ENCODE data around the gene PCNX4.
A peak's percentile ranks its signal among the peaks of the same experiment; 100 is the strongest.

PCNX4 gene

DNA sequence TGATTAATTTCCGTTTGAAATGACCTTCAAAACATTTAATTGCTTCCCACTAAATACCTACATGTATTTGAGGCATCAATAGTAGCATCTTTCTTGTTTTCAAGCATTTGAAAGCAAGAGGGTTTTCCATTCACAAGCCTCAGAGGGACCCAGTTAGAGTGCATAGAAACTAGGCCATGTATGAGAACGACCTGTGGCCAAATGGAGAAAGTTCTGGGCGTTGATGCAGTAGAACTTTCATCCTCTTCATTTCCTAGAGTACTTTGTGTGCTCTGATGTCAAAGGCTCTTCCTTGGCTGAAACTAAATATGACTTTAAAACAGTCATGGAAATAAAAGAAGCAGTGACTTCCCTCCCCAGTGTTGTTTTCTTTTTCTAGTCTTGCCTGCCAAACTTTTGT is 74.4 kb downstream of the PCNX4 start:
- Histone ChIP-seq H3K36me3 (replicated peaks) (no peaks in the 10 kb centered on the region), H3K4me3 (no peak overlapping the region), H3K9me3 (no peaks in the 10 kb centered on the region), H3K4me1 (peaks cover 13% of the 10 kb centered on the region), H3K27me3 (ENCODE audit: low read depth) (no peaks in the 10 kb centered on the region)
- no peak for DNase-seq (ENCODE audit: low spot score in 2 of 2)
- in situ Hi-C loops (cut with MboI; ENCODE audit: low sequenced_read_pairs), result loop anchor here (10.0 kb wide), 2 partner anchors 101 to 201 kb away; no protein-coding TSS in a partner anchor

DNA sequence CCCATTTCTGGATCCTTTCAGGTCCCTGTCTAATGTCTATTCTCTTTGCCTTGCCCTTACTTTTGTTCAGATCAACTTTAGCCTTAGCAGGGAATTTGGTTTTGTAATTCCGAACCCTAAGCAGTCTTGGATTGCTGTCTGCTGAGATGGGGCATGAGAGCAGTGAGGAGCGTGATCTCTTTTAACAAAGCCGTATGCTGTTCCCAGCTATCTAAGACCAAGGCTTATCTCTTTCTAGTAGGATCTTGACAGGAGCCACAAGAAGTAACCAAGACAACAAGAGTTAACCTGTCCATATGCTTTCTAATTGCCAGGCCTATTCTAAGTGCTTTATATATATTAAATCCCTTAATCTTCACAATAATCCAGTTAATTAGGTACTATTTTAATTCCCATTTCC is 78.0 kb downstream of the PCNX4 start:
- no peaks in the 10 kb centered on the region for H3K27me3 ChIP-seq (ENCODE audit: low read depth)
- DNase-seq (ENCODE audit: low spot score in 2 of 2), result no peak
- in situ Hi-C loops (cut with MboI; ENCODE audit: low sequenced_read_pairs), result loop anchor here (10.0 kb wide), 2 partner anchors 105 to 205 kb away; no protein-coding TSS in a partner anchor
- H3K36me3 ChIP-seq (replicated peaks), result no peaks in the 10 kb centered on the region
- no peaks in the 10 kb centered on the region for H3K9me3 ChIP-seq
- H3K4me1 ChIP-seq, result peaks cover 5% of the 10 kb centered on the region
- no peak overlapping the region for H3K4me3 ChIP-seq

DNA sequence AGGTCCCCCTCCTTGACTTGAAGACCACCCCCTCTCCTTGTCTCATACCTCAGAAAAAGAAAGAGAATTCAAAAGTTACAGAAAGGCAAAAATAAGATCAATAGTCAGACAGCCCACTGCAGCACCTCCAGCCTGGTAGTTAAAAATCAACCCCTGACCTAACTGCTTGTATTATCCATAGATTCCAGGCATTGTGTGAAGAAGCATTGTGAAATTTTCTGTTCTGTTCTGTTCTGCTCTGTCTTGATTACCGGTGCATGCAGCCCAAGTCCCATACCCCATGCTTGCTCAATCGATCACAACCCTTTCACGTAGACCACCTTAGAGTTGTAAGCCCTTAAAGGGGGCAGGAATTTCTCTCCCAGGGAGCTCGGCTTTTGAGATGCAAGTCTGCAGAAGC is 79.2 kb downstream of the PCNX4 start:
- Histone ChIP-seq H3K9me3 (no peaks in the 10 kb centered on the region), H3K36me3 (replicated peaks) (no peaks in the 10 kb centered on the region), H3K4me1 (no peaks in the 10 kb centered on the region; the same call in 1 of the 2 replicates), H3K4me3 (no peak overlapping the region), H3K27me3 (ENCODE audit: low read depth) (no peaks in the 10 kb centered on the region)
- in situ Hi-C loops (cut with MboI; ENCODE audit: low sequenced_read_pairs), result no loop called here
- no peak for DNase-seq (ENCODE audit: low spot score in 2 of 2)

DNA sequence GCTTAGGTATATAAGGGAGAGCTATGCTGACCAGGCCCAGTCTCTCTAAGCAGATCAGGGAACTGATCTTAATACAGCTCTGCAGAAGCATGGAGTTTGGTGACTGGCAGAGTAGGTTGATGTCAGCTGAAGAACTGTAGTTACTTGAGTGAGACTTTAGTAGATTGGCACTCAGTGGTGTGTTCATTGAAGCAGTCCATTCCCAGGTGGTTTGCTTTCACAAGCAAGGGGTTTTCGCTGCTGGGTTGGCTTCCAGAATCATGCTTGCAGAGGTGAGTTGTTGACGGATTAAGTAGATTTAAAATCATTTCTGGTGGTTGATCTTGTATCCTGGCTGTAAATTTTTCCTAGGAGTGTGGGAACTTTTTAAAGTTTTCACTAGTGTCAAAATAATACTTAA is 80.0 kb downstream of the PCNX4 start:
- H3K4me1 ChIP-seq, result no peaks in the 10 kb centered on the region
- in situ Hi-C loops (cut with MboI; ENCODE audit: low sequenced_read_pairs), result no loop called here
- H3K27me3 ChIP-seq (ENCODE audit: low read depth), result no peaks in the 10 kb centered on the region
- DNase-seq (ENCODE audit: low spot score in 2 of 2), result no peak
- H3K4me3 ChIP-seq, result no peak overlapping the region
- H3K36me3 ChIP-seq (replicated peaks), result no peaks in the 10 kb centered on the region
- no peaks in the 10 kb centered on the region for H3K9me3 ChIP-seq

DNA sequence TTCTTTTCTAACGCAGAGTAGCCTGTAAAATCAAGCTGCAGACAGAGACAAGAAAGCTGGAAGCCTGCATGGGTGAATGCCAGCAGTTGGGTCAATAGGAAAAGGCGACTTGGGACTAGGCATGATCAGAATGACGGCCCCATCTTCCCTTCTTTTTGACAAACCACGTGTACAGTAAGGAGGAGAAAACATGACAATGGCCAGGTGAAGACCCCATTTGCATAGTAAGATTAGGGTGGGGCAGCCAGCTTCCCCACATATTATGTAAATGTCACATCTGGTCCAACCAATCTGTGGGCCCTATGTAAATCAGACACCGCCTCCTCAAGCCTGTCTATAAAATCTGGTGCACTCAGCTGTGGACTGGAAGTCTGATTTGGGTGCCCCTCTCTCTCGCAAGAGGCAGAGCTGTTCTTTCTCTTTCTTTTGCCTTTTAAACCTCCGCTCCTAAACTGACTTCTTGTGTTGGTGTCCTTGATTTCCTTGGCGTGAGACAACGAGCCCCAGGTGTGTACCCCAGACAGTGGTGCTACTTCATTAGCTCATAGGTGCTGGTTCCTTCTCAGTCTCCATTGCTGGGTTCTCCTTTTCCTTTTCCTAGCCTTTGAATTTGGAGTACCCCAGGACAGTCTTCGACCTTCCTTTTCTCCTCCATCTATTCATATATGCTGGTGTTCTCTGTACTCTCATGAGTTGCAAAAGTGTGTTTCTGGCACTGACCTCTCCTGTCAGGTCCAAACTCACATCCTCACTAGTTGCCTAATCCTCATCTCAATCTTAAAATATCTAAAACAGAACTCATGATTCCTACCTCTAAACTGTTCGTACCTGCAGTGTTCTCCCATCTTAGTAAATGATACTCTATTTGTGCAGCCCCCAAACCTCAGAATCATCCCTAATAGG is 82.9 kb downstream of the PCNX4 start:
- no peaks in the 10 kb centered on the region for H3K9me3 ChIP-seq
- in situ Hi-C loops (cut with MboI; ENCODE audit: low sequenced_read_pairs), result loop anchor here (25.0 kb wide), 1 partner anchor 537 kb away; no protein-coding TSS in a partner anchor
- no peaks in the 10 kb centered on the region for H3K27me3 ChIP-seq (ENCODE audit: low read depth)
- no peaks in the 10 kb centered on the region for H3K4me1 ChIP-seq
- H3K36me3 ChIP-seq (replicated peaks), result no peaks in the 10 kb centered on the region
- H3K4me3 ChIP-seq, result no peak overlapping the region
- DNase-seq (ENCODE audit: low spot score in 2 of 2), result no peak

DNA sequence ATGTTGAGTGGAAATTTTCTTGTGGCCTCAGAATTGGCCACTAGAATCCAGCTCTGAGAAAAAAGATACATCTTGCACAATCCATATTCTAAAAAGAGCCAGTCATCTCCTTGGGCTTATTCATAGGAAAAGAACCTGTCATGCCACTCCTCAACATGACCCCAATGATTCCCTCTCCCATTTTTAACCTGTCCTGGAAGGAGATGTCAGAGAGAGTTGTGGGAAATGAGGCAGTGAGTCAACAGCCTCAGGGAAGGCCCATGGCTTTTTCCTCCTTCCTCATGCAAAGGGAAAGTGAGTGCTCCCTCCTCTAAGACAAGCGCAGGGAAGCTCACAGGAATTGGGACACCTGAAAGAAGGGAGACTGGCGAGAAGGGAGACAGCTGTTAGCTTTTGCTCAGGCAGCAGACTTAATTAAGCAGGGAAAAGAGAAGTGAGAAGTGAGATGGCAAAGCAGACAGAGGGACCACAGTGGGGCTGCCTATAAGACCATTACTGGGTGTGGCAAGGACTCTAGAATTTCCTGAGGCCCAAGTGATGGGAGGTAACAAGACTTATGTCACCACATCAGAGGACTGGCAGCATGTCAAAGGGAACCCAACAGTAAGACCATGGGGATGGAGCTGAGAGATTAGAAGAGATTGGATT is 83.7 kb downstream of the PCNX4 start:
- Histone ChIP-seq H3K4me3 (no peak overlapping the region), H3K4me1 (no peaks in the 10 kb centered on the region), H3K9me3 (no peaks in the 10 kb centered on the region), H3K27me3 (ENCODE audit: low read depth) (no peaks in the 10 kb centered on the region), H3K36me3 (replicated peaks) (no peaks in the 10 kb centered on the region)
- in situ Hi-C loops (cut with MboI; ENCODE audit: low sequenced_read_pairs), result loop anchor here (25.0 kb wide), 1 partner anchor 538 kb away; no protein-coding TSS in a partner anchor
- no peak for DNase-seq (ENCODE audit: low spot score in 2 of 2)

DNA sequence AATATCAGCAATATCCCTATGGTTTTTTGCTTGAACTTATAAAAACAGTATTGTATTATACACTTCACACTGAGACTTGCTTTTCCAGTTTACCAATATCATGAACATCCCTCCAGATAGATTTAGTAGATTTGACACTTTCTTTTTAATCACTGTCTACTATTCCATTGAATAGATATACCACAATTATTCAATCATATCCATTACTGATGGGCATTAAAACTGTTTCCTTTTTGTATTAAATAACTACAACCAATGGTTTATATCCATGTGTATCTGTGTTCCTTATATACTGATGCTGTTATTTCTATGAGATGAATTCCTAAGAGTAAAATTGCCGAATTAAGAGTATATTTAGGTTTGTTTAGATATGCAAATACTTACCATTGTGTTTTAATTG is 86.4 kb downstream of the PCNX4 start:
- no peaks in the 10 kb centered on the region for H3K27me3 ChIP-seq (ENCODE audit: low read depth)
- in situ Hi-C loops (cut with MboI; ENCODE audit: low sequenced_read_pairs), result loop anchor here (25.0 kb wide), 1 partner anchor 541 kb away; no protein-coding TSS in a partner anchor
- no peaks in the 10 kb centered on the region for H3K36me3 ChIP-seq (replicated peaks)
- H3K9me3 ChIP-seq, result no peaks in the 10 kb centered on the region
- no peak for DNase-seq (ENCODE audit: low spot score in 2 of 2)
- H3K4me1 ChIP-seq, result no peaks in the 10 kb centered on the region
- no peak overlapping the region for H3K4me3 ChIP-seq

DNA sequence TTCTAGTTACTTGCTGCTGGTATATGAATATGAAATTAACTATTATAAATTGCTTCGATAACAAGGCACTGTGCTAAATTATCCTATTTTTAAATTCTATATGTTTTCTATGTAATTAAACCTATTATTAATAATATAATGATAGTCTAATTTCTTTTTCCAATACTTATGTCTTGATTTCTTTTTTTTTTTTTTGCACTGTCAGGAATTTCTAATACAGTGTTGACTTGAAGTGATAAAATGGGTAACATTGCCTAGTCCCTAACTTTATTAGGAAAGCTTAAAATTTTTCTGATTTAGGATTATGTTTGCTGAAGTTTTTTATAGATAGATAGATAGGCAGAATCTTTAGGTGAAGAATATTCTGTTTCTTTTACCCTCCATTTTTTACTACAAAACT is 87.1 kb downstream of the PCNX4 start:
- Histone ChIP-seq H3K4me1 (no peaks in the 10 kb centered on the region), H3K4me3 (no peak overlapping the region), H3K9me3 (no peaks in the 10 kb centered on the region), H3K27me3 (ENCODE audit: low read depth) (no peaks in the 10 kb centered on the region), H3K36me3 (replicated peaks) (no peaks in the 10 kb centered on the region)
- in situ Hi-C loops (cut with MboI; ENCODE audit: low sequenced_read_pairs), result loop anchor here (25.0 kb wide), 1 partner anchor 542 kb away; no protein-coding TSS in a partner anchor
- no peak for DNase-seq (ENCODE audit: low spot score in 2 of 2)

DNA sequence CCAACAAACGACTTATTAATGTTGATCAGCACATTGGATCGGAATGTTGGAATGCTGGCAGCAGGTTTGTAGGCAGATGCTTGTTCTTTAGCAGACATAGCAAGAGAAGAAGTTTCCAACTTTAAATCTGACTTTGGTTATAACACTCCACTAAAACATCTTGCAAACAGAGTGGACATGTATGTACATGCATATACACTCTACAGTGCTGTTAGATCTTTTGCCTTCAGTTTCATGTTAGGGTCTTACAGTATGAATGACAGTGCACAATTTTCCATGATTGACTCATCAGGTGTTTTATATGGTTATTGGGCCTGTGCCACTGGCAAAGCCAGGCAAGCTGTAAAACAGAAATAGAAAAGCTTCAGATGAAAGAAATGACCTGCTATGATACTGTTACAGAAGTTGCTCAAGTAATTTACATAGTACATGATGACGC is 87.7 kb downstream of the PCNX4 start:
- H3K27me3 ChIP-seq (ENCODE audit: low read depth), result no peaks in the 10 kb centered on the region
- H3K4me3 ChIP-seq, result no peak overlapping the region
- no peaks in the 10 kb centered on the region for H3K36me3 ChIP-seq (replicated peaks)
- no peaks in the 10 kb centered on the region for H3K4me1 ChIP-seq
- no peaks in the 10 kb centered on the region for H3K9me3 ChIP-seq
- DNase-seq (ENCODE audit: low spot score in 2 of 2), result no peak
- in situ Hi-C loops (cut with MboI; ENCODE audit: low sequenced_read_pairs), result loop anchor here (25.0 kb wide), 1 partner anchor 542 kb away; no protein-coding TSS in a partner anchor

DNA sequence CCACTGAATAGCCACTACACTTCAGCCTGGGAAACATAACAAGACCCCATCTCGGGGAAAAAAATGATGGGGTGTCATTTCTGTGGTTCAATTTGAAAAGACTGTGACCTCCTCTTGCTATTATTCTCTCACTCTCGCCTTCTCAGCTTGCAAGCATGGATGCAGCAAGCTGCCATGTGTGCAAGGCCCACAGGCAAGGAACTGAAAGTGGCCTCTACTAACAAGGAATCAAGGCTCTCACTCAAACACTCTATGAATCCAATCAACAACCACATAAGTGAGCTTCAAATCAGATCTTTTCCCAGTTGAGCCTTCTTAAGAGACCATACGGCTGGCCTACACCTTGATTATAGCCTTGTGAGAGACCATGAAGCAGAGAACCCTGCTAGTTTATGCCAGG is 91.4 kb downstream of the PCNX4 start:
- no peaks in the 10 kb centered on the region for H3K27me3 ChIP-seq (ENCODE audit: low read depth)
- H3K9me3 ChIP-seq, result no peaks in the 10 kb centered on the region
- H3K4me3 ChIP-seq, result no peak overlapping the region
- in situ Hi-C loops (cut with MboI; ENCODE audit: low sequenced_read_pairs), result loop anchor here (10.0 to 25.0 kb wide), 2 partner anchors 382 to 546 kb away; no protein-coding TSS in a partner anchor
- DNase-seq (ENCODE audit: low spot score in 2 of 2), result no peak
- no peaks in the 10 kb centered on the region for H3K36me3 ChIP-seq (replicated peaks)
- 0 out of 2 replicates have a peak, but pooled peaks cover 4% of the 10 kb centered on the region for H3K4me1 ChIP-seq

DNA sequence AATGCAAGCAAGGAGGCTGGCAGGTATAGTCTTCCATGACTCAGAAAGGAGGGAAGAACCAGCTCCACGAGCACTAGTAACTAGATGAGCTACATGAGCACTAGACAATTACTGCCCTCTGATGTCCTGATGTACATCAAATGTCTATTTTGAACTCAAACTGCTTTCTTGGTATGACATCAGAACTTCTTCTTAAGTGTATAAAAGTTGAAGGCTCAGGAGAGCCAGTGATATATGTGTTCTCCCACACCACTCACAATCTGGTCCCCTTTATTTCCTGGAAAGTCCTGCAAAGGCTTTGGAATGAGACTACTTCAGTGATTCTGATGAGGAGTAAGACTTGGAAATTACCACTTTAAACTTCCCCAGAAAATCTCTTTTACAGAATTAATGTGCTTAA is 92.0 kb downstream of the PCNX4 start:
- Histone ChIP-seq H3K27me3 (ENCODE audit: low read depth) (no peaks in the 10 kb centered on the region), H3K4me3 (no peak overlapping the region), H3K4me1 (0 out of 2 replicates have a peak, but pooled peaks cover 4% of the 10 kb centered on the region), H3K9me3 (no peaks in the 10 kb centered on the region), H3K36me3 (replicated peaks) (no peaks in the 10 kb centered on the region)
- DNase-seq (ENCODE audit: low spot score in 2 of 2), result no peak
- in situ Hi-C loops (cut with MboI; ENCODE audit: low sequenced_read_pairs), result loop anchor here (10.0 to 25.0 kb wide), 2 partner anchors 381 to 546 kb away; no protein-coding TSS in a partner anchor

DNA sequence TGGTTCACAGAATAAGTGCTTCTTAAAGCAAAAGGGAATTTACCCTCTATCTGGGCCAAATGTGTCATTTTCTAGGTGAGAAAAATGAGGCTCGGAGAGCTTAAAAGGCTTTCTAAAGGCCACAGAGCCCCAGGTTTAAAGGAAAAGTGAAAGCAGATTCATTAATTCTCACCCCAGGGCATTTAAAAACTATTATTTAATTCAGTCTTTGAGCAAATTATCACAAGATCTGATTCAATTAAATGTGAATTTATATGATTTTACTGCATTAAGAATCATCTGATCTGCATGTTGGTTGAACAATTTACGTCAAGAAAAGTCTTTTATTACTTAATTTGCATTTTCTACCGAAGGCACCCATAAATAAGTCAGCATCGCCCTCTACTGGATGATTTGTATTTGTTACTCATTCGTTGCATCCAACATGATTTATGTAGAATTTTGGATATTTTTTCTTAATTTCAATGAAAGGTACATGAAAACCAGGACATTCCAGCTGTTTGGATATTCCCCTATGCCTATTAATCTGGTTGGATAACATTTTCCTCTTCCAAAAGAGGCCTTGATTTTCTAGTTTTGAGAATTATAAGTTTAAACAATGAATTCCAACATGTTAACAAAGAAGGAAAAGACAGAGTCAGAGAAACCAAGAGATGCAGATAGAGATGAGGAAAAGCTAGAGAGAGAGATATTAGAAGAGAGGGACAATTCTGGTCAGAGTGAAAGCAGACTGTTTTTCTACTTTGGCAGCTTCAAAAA is 92.6 kb downstream of the PCNX4 start:
- 0 out of 2 replicates have a peak, but pooled peaks cover 4% of the 10 kb centered on the region for H3K4me1 ChIP-seq
- H3K9me3 ChIP-seq, result no peaks in the 10 kb centered on the region
- H3K27me3 ChIP-seq (ENCODE audit: low read depth), result no peaks in the 10 kb centered on the region
- DNase-seq (ENCODE audit: low spot score in 2 of 2), result peak; percentile 51 to 69
- in situ Hi-C loops (cut with MboI; ENCODE audit: low sequenced_read_pairs), result loop anchor here (10.0 to 25.0 kb wide), 2 partner anchors 380 to 547 kb away; no protein-coding TSS in a partner anchor
- no peak overlapping the region for H3K4me3 ChIP-seq
- no peaks in the 10 kb centered on the region for H3K36me3 ChIP-seq (replicated peaks)

All from HAP-1 (cell line).